ENCODE measurements around the gene GSN. TPM values are rescaled to one million over a fixed set of nuclear protein-coding genes. Genes with fewer than 3 reads are reported as not detected.

Gene GSN
- total and polyA plus RNA-seq, 2 of the 13 experiments (the other 11 are each of a cell fraction or from before 2014, with no cell fraction given) = 294 to 307 TPM

GRCh38 chr9:121372239-121373010 is 104.5 kb downstream of the GSN start (continued):
- TF ChIP-seq ATF7 (IDR thresholded peaks at IDR 0.05) (peak; percentile 23; the same call in 1 of the 2 replicates), ATF7 (CRISPR knock-in tag; IDR thresholded peaks at IDR 0.05) (no peak), KAT8 (CRISPR knock-in tag; IDR thresholded peaks at IDR 0.05) (peak; percentile 68), NR2F2 (IDR thresholded peaks at IDR 0.05; ENCODE audit: borderline replicate concordance, low read depth) (peak; percentile 70; the same call in 1 of the 2 replicates), TBX2 (CRISPR knock-in tag; IDR thresholded peaks at IDR 0.05; ENCODE audit: borderline replicate concordance) (peak; percentile 31; the same call in 1 of the 2 replicates), MYPOP (CRISPR knock-in tag; IDR thresholded peaks at IDR 0.05) (0 out of 2 replicates have a peak, but pooled peaks have one; percentile 11), NAIF1 (CRISPR knock-in tag; IDR thresholded peaks at IDR 0.05; ENCODE audit: borderline replicate concordance) (0 out of 2 replicates have a peak, but pooled peaks have one; percentile 12), ZSCAN30 (CRISPR knock-in tag; IDR thresholded peaks at IDR 0.05) (no peak), ZBTB1 (CRISPR knock-in tag; IDR thresholded peaks at IDR 0.05; ENCODE audit: borderline replicate concordance) (no peak), ZNF503 (CRISPR knock-in tag; IDR thresholded peaks at IDR 0.05) (peak; percentile 80), THAP11 (CRISPR knock-in tag; IDR thresholded peaks at IDR 0.05) (peak; percentile 69; the same call in 1 of the 2 replicates), FOSL2 (CRISPR knock-in tag; IDR thresholded peaks at IDR 0.05) (peak; percentile 73), HNF1A (IDR thresholded peaks at IDR 0.05; ENCODE audit: low read depth) (peak; percentile 58; the same call in 1 of the 2 replicates), HNF1A (CRISPR knock-in tag; IDR thresholded peaks at IDR 0.05; ENCODE audit: borderline replicate concordance) (peak; percentile 24; the same call in 1 of the 2 replicates), IRF1 (CRISPR knock-in tag; IDR thresholded peaks at IDR 0.05; ENCODE audit: low read depth) (no peak), ZNF782 (CRISPR knock-in tag; IDR thresholded peaks at IDR 0.05; ENCODE audit: borderline replicate concordance) (no peak), ZNF749 (CRISPR knock-in tag; IDR thresholded peaks at IDR 0.05; ENCODE audit: borderline replicate concordance) (no peak; the same call in 1 of the 2 replicates), ZNF24 (IDR thresholded peaks at IDR 0.05) (0 out of 2 replicates have a peak, but pooled peaks have one; percentile 43), KDM6A (CRISPR knock-in tag; IDR thresholded peaks at IDR 0.05; ENCODE audit: low read depth) (peak; percentile 50; the same call in 1 of the 2 replicates), TARDBP (CRISPR knock-in tag; IDR thresholded peaks at IDR 0.05) (peak; percentile 78), ZSCAN21 (CRISPR knock-in tag; IDR thresholded peaks at IDR 0.05; ENCODE audit: borderline replicate concordance) (no peak), SOX5 (CRISPR knock-in tag; IDR thresholded peaks at IDR 0.05; ENCODE audit: borderline replicate concordance) (peak; percentile 82; the same call in 1 of the 2 replicates)

All from HepG2 (cell line).